Mesodermal cell (in vitro differentiated cells): Measurements from ENCODE around the gene MAGEA12.
"Not testable (repeated sequence)": the region's sequence is repeated elsewhere in the genome, so short reads cannot be mapped to it uniquely, and the experiment has no call there.

Experiments
- H3K27ac ChIP-seq: 2 replicates; pipeline ENCODE4 v1.7.0; 2013; ENCODE audit warnings: mild to moderate bottlenecking, low read depth, low read length, moderate library complexity; ENCODE audit not compliant: severe bottlenecking
- H3K36me3 ChIP-seq: 2 replicates; pipeline ENCODE4 v1.7.1; 2013; ENCODE audit warnings: mild to moderate bottlenecking, low read length, moderate library complexity; ENCODE audit not compliant: control insufficient read depth, insufficient read depth
- H3K4me1 ChIP-seq: one replicate; pipeline ENCODE4 v1.7.1; 2013; ENCODE audit warnings: mild to moderate bottlenecking, low read length; ENCODE audit not compliant: insufficient read depth, control insufficient read depth, poor library complexity, severe bottlenecking
- H3K4me3 ChIP-seq: 2 replicates; pipeline ENCODE4 v1.7.0; 2013; ENCODE audit warnings: low read length, control low read depth, mild to moderate bottlenecking; ENCODE audit not compliant: insufficient read depth, poor library complexity, severe bottlenecking; ENCODE audit errors: extremely low read depth
- H3K9me3 ChIP-seq: 2 replicates; pipeline ENCODE4 v1.7.1; 2013; ENCODE audit warnings: mild to moderate bottlenecking, low read length, moderate library complexity; ENCODE audit not compliant: control insufficient read depth
- WGBS, 2 experiments: methylation state at CpG; one replicate each; pipeline ENCODE4 v1.1.5; 2013; ENCODE audit warnings: missing lambda C conversion rate in 2 of 2; ENCODE audit not compliant: insufficient coverage in 2 of 2; 5-methylcytosine and 5-hydroxymethylcytosine counted together

MAGEA12 gene

GRCh38 chrX:152769549-152770289 lies 36.2 kb downstream of the MAGEA12 start, which contains the start of gene MAGEA6:
Gene MAGEA6 (minus strand): TSS chrX:152769689. CDS start chrX:152767650, 2,039 bp downstream.
- no CpG with 5 or more reads among the region's 29 CpGs for WGBS, 2 experiments
- H3K36me3 ChIP-seq, H3K27ac ChIP-seq, H3K4me3 ChIP-seq, H3K4me1 ChIP-seq, H3K9me3 ChIP-seq: not testable (repeated sequence)

DNA sequence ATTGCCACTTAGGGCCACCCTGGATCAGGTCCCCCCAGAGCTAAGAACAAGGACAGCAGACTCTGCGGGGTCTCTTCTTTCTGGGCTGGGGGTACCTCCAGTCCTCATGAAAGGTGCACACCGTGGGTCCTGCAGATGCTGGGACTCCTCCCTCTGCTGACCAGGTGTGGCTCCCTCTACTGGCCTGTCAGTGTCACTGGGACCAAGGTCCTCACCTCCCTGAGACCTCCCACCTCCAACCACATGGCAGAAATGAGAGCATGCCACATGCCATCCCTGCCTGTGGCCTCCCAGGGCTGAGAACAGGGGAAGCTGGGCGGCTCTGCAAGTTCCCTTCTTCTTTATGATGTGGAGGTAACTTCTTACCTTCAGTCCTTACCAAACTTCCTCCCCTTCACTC lies 53.5 kb downstream of the MAGEA12 start:
- not testable (repeated sequence) for H3K27ac ChIP-seq, H3K36me3 ChIP-seq, H3K9me3 ChIP-seq, H3K4me3 ChIP-seq, H3K4me1 ChIP-seq
- no CpG with 5 or more reads among the region's 3 CpGs for WGBS, 2 experiments
